Esophagus muscularis mucosa (tissue), 4 donors: ENCODE results near the gene KLK1. TPM values are rescaled to one million over a fixed set of nuclear protein-coding genes. Genes with fewer than 3 reads are reported as not detected.

Experiments used
- DNase-seq: peaks from one replicate; pipeline ENCODE4 v3.0.0-alpha.2; 2017; ENCODE audit errors: extremely low spot score
- H3K27ac ChIP-seq, 4 donors: fragments of 200-600 bp; sonication (generic); replicated peaks in 1 of 4; 1 replicate in 3 of 4; 2 replicates in 1 of 4; pipeline ENCODE4 v1.5.1; 2016 to 2019; ENCODE audit warnings: mild to moderate bottlenecking in 1 of 4
- H3K27me3 ChIP-seq, 4 donors: fragments of 200-600 bp; sonication (generic); one replicate each; pipeline versions ENCODE4 v1.5.1 to v1.6.0; 2016 to 2019
- H3K36me3 ChIP-seq, 4 donors: fragments of 200-600 bp; sonication (generic); one replicate each; pipeline ENCODE4 v1.5.1; 2016 to 2019
- H3K4me1 ChIP-seq, 4 donors: fragments of 200-600 bp; sonication (generic); one replicate each; pipeline ENCODE4 v1.5.1; 2016 to 2019
- H3K4me3 ChIP-seq, 4 donors: fragments of 200-600 bp; sonication (generic); 1 replicate in 2 of 4; 2 replicates in 2 of 4; pipeline ENCODE4 v1.5.1; 2016 to 2019; ENCODE audit warnings: mild to moderate bottlenecking in 4 of 4, moderate library complexity in 1 of 4
- H3K9me3 ChIP-seq, 4 donors: fragments of 200-600 bp; sonication (generic); 1 replicate in 3 of 4; 2 replicates in 1 of 4; pipeline ENCODE4 v1.5.1; 2016 to 2019
- EP300 ChIP-seq: sonication (generic); formaldehyde crosslinking; IDR thresholded peaks from one replicate; pipeline ENCODE4 v1.6.1; 2017; ENCODE audit warnings: antibody characterized with exemption
- POLR2A ChIP-seq: fragments of 450-650 bp; IDR thresholded peaks from one replicate; pipeline ENCODE4 v1.6.1; 2017; ENCODE audit warnings: antibody characterized with exemption, moderate library complexity, mild to moderate bottlenecking, low read depth
- POLR2AphosphoS5 ChIP-seq, 2 donors: sonication (generic); formaldehyde crosslinking; IDR thresholded peaks; one replicate each; pipeline ENCODE4 v1.6.1; 2017; ENCODE audit warnings: antibody characterized with exemption in 2 of 2
- whole genome bisulfite sequencing: methylation state at CpG from one replicate; pipeline ENCODE4 v1.1.5; 2018; 5-methylcytosine and 5-hydroxymethylcytosine counted together
- intact Hi-C: fragments of 100-400 bp; cut with DNase I; formaldehyde crosslinking; loops from one replicate; pipeline ENCODE4 v1.15.1; 2023
- total RNA-seq, 4 donors: library from RNA; depleted of rRNA; stranded (reverse); fragments of >200 nt; gene quantifications; one replicate each; pipeline versions ENCODE4 v1.1.0 to v1.2.1, GENCODE V29; 2016
- TF ChIP-seq, protein P1 (sequence below), 3 experiments: fragments of 200-600 bp in 2 of 3; fragments of 450-650 bp in 1 of 3; sonication (generic) in 2 of 3; IDR thresholded peaks; one replicate each; pipeline ENCODE4 v1.5.1; 2017 to 2019; ENCODE audit warnings: antibody characterized with exemption in 3 of 3, mild to moderate bottlenecking in 2 of 3, moderate library complexity in 1 of 3

Gene KLK1
- total RNA-seq, 4 donors from 2014 or later: not detected

DNA sequence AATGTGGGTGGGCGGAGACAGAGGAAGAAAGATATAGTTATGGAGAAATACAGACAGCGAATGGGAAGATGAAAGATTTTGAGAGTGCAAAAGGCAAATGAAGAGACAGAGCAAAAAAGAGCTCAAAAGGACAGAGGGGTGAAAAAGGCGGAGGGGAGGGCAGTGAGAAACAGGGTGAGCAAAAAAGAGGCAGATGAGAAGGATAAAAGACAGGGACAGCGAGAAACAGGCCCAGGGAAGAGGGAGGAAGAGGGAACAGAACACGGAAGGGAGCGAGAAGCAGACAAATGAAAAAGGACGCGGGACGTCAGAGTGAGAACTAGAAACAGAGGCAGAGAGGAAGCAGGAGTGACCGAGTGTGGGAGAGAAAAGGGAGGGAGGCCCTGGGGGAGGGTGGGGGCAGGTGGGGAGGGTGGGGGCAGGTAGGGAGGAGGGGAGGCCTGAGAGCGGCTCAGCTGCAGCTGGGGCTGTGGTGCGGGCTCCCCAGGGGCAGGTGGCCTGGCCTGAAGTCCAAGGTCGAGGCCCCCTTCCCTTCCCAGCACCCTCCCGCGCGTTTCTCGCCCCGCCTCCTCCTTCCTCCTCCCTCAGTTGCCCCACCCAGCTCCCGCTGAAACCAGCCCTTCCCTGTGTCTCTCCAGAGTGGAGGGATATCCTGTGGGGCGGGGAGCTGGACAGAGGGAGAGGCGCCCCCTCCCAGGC lies 2.9 kb downstream of the KLK1 start:
- intact Hi-C loops: no loop called here
- no peaks in the 10 kb centered on the region for H3K36me3 ChIP-seq
- WGBS: 4% methylated on average over 18 of the region's 21 CpGs
- H3K4me1 ChIP-seq: peaks cover 3 to 21% (median 19%) of the 10 kb centered on the region in 4 donors
- no peak for DNase-seq
- peaks cover 0 to 84% (median 28%) of the 10 kb centered on the region in 4 donors for H3K27me3 ChIP-seq
- no peak for TF ChIP-seq EP300
- TF ChIP-seq, protein P1, sequence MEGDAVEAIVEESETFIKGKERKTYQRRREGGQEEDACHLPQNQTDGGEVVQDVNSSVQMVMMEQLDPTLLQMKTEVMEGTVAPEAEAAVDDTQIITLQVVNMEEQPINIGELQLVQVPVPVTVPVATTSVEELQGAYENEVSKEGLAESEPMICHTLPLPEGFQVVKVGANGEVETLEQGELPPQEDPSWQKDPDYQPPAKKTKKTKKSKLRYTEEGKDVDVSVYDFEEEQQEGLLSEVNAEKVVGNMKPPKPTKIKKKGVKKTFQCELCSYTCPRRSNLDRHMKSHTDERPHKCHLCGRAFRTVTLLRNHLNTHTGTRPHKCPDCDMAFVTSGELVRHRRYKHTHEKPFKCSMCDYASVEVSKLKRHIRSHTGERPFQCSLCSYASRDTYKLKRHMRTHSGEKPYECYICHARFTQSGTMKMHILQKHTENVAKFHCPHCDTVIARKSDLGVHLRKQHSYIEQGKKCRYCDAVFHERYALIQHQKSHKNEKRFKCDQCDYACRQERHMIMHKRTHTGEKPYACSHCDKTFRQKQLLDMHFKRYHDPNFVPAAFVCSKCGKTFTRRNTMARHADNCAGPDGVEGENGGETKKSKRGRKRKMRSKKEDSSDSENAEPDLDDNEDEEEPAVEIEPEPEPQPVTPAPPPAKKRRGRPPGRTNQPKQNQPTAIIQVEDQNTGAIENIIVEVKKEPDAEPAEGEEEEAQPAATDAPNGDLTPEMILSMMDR (IDR thresholded peaks at IDR 0.05): no peak
- no peak for TF ChIP-seq POLR2AphosphoS5 (IDR thresholded peaks at IDR 0.05)
- no peak for TF ChIP-seq POLR2A
- H3K4me3 ChIP-seq: peak overlapping the region in 2 of 4 donors; percentile 9 to 34
- H3K9me3 ChIP-seq: no peaks in the 10 kb centered on the region
- no peak overlapping the region for H3K27ac ChIP-seq

DNA sequence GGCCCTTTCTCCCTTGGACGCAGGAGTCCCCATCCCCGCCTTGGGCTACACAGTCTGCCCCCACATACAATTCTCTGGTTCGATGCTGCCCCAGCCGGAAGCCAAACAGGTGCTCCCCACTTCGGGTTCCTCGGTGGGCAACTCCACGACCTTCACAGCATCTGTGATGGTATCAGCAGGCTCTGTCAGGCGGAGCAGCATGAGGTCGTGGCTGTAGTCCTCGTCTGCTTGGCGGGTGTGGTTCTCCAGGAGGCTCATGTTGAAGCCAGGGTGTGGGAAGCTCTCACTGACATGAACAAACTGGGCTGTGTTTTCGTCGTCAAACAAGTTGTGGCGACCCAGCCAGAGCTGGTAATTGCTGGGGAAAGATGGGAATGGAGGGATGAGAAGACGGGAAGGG lies 3.5 kb downstream of the KLK1 start:
- H3K4me1 ChIP-seq: peaks cover 3 to 21% (median 19%) of the 10 kb centered on the region in 4 donors
- 3% methylated on average over 12 of the region's 15 CpGs for WGBS
- no peak for TF ChIP-seq EP300
- H3K27ac ChIP-seq: no peak overlapping the region
- no peak for DNase-seq
- peaks cover 0 to 4% (median 0%) of the 10 kb centered on the region in 4 donors for H3K9me3 ChIP-seq
- peaks cover 0 to 90% (median 28%) of the 10 kb centered on the region in 4 donors for H3K27me3 ChIP-seq
- no peak overlapping the region for H3K4me3 ChIP-seq
- intact Hi-C loops: no loop called here
- H3K36me3 ChIP-seq: no peaks in the 10 kb centered on the region

DNA sequence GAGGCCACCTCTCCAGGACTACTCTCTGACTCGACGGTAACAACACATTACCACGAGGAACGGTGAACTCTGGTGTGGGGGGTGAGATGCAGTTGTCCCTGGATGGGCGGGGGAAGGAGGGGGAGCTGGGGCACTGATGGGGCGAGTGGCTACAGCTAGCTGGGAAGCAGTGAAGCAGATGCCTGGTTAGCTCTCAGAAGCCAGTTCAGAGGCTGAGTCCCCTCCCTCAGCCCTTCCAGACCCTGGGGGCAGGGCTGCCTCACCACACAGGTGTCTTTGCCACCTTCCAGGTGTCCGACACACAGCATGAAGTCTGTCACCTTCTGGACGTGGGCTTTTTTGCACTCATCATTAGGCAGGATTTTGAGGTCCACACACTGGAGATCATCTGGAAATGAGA lies 4.0 kb downstream of the KLK1 start:
- Histone ChIP-seq H3K4me3 (no peak overlapping the region), H3K9me3 (peaks cover 0 to 6% (median 0%) of the 10 kb centered on the region in 4 donors), H3K36me3 (no peaks in the 10 kb centered on the region), H3K27me3 (peaks cover 0 to 94% (median 28%) of the 10 kb centered on the region in 4 donors), H3K4me1 (peaks cover 3 to 21% (median 19%) of the 10 kb centered on the region in 4 donors), H3K27ac (no peak overlapping the region)
- intact Hi-C loops: no loop called here
- TF ChIP-seq, protein P1 (IDR thresholded peaks at IDR 0.05): no peak
- no peak for TF ChIP-seq POLR2A
- no peak for TF ChIP-seq POLR2AphosphoS5 (IDR thresholded peaks at IDR 0.05)
- WGBS: 24% methylated on average over 6 of the region's 8 CpGs
- no peak for DNase-seq

DNA sequence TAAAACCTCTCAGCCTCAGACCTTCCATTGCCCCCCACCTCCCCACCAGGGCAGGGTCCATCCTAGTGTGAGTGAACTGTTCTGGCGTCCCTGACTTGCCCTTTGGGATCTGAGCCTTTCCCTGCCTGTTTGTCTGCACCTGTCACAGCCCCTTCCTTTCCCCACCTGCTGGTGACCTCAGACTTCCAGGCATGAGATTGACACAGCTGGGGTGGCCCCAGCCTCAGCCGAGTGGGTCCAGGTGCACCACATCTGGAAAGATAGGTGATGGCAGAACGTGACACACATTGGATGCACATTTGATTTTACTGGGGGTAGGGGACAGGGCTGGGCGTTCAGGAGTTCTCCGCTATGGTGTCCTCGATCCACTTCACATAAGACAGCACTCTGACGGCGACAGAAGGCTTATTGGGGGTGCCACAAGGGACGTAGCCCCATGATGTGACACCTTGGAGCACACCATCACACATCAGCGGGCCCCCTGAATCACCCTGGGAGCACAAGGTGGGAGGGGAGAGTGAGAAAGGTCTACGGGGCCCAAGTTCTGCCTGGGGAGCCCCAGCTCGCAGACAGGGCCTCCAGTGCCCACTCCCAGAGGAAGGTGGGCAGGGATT lies 4.6 kb downstream of the KLK1 start:
- Histone ChIP-seq H3K4me1 (peaks cover 3 to 21% (median 19%) of the 10 kb centered on the region in 4 donors), H3K4me3 (no peak overlapping the region), H3K27ac (no peak overlapping the region), H3K9me3 (peaks cover 0 to 6% (median 0%) of the 10 kb centered on the region in 4 donors), H3K27me3 (peaks cover 0 to 98% (median 28%) of the 10 kb centered on the region in 4 donors), H3K36me3 (no peaks in the 10 kb centered on the region)
- no peak for DNase-seq
- TF ChIP-seq POLR2AphosphoS5 (IDR thresholded peaks at IDR 0.05) (no peak), POLR2A (no peak), EP300 (no peak)
- TF ChIP-seq, protein P1 (IDR thresholded peaks at IDR 0.05): no peak
- intact Hi-C loops: no loop called here
- 72% methylated on average over 11 of the region's 12 CpGs for WGBS
